HCT116 (cell line): ENCODE results near the gene FGD3. TPM values are rescaled to one million over a fixed set of nuclear protein-coding genes. Genes with fewer than 3 reads are reported as not detected.

Experiments
- ATAC-seq: fragments of 200-7000 bp; cut with Tn5 transposase; 2 replicates; pipeline ENCODE4 v1.9.1; 2020; ENCODE audit warnings: mild to moderate bottlenecking, moderate library complexity
- BruUV-seq: library from RNA; stranded (reverse); fragments of 400-500 nt; replicated peaks from 2 replicates; lab custom pipeline; 2021; lab: Mats Ljungman, UMichigan
- CTCF ChIA-PET: fragments of 300-600 bp; sonication (Branson Sonifier 250); formaldehyde crosslinking; loops from one replicate; lab custom pipeline; 2021; ENCODE audit warnings: antibody characterized with exemption; lab: Charles Lee
- POLR2A ChIA-PET: fragments of 300-600, 350-600 bp; sonication (Branson Sonifier 250); formaldehyde crosslinking; loops from one replicate; lab custom pipeline; 2021; ENCODE audit warnings: antibody characterized with exemption; lab: Charles Lee
- RAD21 ChIA-PET, 2 experiments: fragments of 300-600 bp; sonication (Branson Sonifier 250); formaldehyde crosslinking; loops; one replicate each; lab custom pipeline; 2023; ENCODE audit warnings: low total read pairs in 2 of 2; ENCODE audit not compliant: uncharacterized antibody in 2 of 2, unreplicated experiment in 2 of 2, low non-redundant PET in 1 of 2; lab: Charles Lee
- DNase-seq: peaks from one replicate; pipeline ENCODE4 v3.0.0-alpha.2; 2010; ENCODE audit warnings: low read depth, low spot score
- H2AFZ ChIP-seq: fragments of 200-600 bp; shearing (Covaris generic), sonication (generic); 2 replicates; pipeline ENCODE4 v1.6.1; 2017; ENCODE audit warnings: low read depth, mixed run types, mixed read lengths, antibody characterized with exemption, low read length; ENCODE audit not compliant: poor library complexity, severe bottlenecking
- H3K27ac ChIP-seq: 2 replicates; pipeline ENCODE4 v1.5.1; 2012; ENCODE audit warnings: low read depth, low read length
- H3K27me3 ChIP-seq: fragments of 200-600 bp; sonication (generic); 2 replicates; pipeline ENCODE4 v1.6.1; 2016; ENCODE audit warnings: mixed run types, low read length, mixed read lengths; ENCODE audit not compliant: insufficient read depth
- H3K36me3 ChIP-seq, 2 experiments: fragments of 200-500 bp in 1 of 2; fragments of 200-600 bp in 1 of 2; sonication (Bioruptor generic) in 1 of 2; sonication (generic) in 1 of 2; 2 replicates each; pipeline versions ENCODE4 v1.5.1 to v1.6.1; 2014 to 2016; ENCODE audit warnings: low read length in 2 of 2, inconsistent platforms in 1 of 2, mixed read lengths in 1 of 2, mixed run types in 1 of 2; ENCODE audit not compliant: insufficient read depth in 2 of 2, control insufficient read depth in 1 of 2
- H3K4me1 ChIP-seq, 2 experiments: fragments of 200-600 bp in 1 of 2; sonication (generic) in 1 of 2; 2 replicates each; pipeline versions ENCODE4 v1.5.1 to v1.6.1; 2012 to 2017; ENCODE audit warnings: low read length in 2 of 2, inconsistent platforms in 1 of 2, mild to moderate bottlenecking in 1 of 2, mixed read lengths in 1 of 2, mixed run types in 1 of 2, moderate library complexity in 1 of 2; ENCODE audit not compliant: insufficient read depth in 2 of 2, control insufficient read depth in 1 of 2
- H3K4me2 ChIP-seq: fragments of 200-600 bp; sonication (generic); 2 replicates; pipeline ENCODE4 v1.6.1; 2017; ENCODE audit warnings: mixed run types, low read length, mixed read lengths
- H3K4me3 ChIP-seq, 2 experiments: fragments of 200-600 bp in 1 of 2; sonication (generic) in 1 of 2; replicated peaks in 1 of 2; 2 replicates each; pipeline ENCODE4 v1.5.1; 2011 to 2016; ENCODE audit warnings: low read length in 2 of 2, control low read depth in 1 of 2, low read depth in 1 of 2, mild to moderate bottlenecking in 1 of 2, mixed read lengths in 1 of 2, mixed run types in 1 of 2
- H3K79me2 ChIP-seq: fragments of 200-600 bp; sonication (generic); 2 replicates; pipeline ENCODE4 v1.6.1; 2017; ENCODE audit warnings: mild to moderate bottlenecking, mixed run types, low read length, moderate library complexity, mixed read lengths; ENCODE audit not compliant: insufficient read depth
- H3K9ac ChIP-seq: fragments of 200-600 bp; sonication (generic); 2 replicates; pipeline ENCODE4 v1.6.1; 2016; ENCODE audit warnings: low read length, mixed read lengths
- H3K9me2 ChIP-seq: fragments of 200-600 bp; sonication (generic), shearing (Covaris generic); 2 replicates; pipeline ENCODE4 v1.6.1; 2017; ENCODE audit warnings: mixed run types, mild to moderate bottlenecking, moderate library complexity; ENCODE audit not compliant: insufficient read depth
- H3K9me3 ChIP-seq, 2 experiments: fragments of 200-500 bp in 1 of 2; fragments of 200-600 bp in 1 of 2; sonication (Bioruptor generic) in 1 of 2; sonication (generic) in 1 of 2; 2 replicates each; pipeline ENCODE4 v1.6.1; 2014 to 2017; ENCODE audit warnings: low read length in 2 of 2, mixed read lengths in 2 of 2, inconsistent platforms in 1 of 2, low read depth in 1 of 2, mild to moderate bottlenecking in 1 of 2, mixed run types in 1 of 2, moderate library complexity in 1 of 2; ENCODE audit not compliant: control insufficient read depth in 1 of 2, insufficient read depth in 1 of 2
- H4K20me1 ChIP-seq: fragments of 200-600 bp; sonication (generic), shearing (Covaris generic); 2 replicates; pipeline ENCODE4 v1.6.1; 2017; ENCODE audit warnings: mixed run types, mild to moderate bottlenecking, moderate library complexity; ENCODE audit not compliant: insufficient read depth
- CBX3 ChIP-seq: IDR thresholded peaks from 2 replicates; pipeline ENCODE4 v1.6.1; 2012; ENCODE audit warnings: low read depth
- CTCF ChIP-seq, 3 experiments: fragments of 200-600 bp in 1 of 3; sonication (generic) in 1 of 3; IDR thresholded peaks in 2 of 3; conservative IDR thresholded peaks in 1 of 3; 2 replicates each; pipeline ENCODE4 v1.5.1; 2012 to 2017; ENCODE audit warnings: low read depth in 2 of 3, low read length in 2 of 3, antibody characterized with exemption in 1 of 3, borderline replicate concordance in 1 of 3, control low read depth in 1 of 3, mild to moderate bottlenecking in 1 of 3, mixed read lengths in 1 of 3, mixed run types in 1 of 3, moderate library complexity in 1 of 3; ENCODE audit not compliant: insufficient read depth in 1 of 3
- EGR1 ChIP-seq: IDR thresholded peaks from 2 replicates; pipeline ENCODE4 v1.6.1; 2012; ENCODE audit warnings: low read depth
- ELF1 ChIP-seq: IDR thresholded peaks from 2 replicates; pipeline ENCODE4 v1.6.1; 2012; ENCODE audit warnings: low read depth, borderline replicate concordance
- EZH2 ChIP-seq: fragments of 200-600 bp; sonication (generic); IDR thresholded peaks from 2 replicates; pipeline ENCODE4 v1.6.1; 2017; ENCODE audit warnings: antibody characterized with exemption, mixed run types
- FOSL1 ChIP-seq: IDR thresholded peaks from 2 replicates; pipeline ENCODE4 v1.6.1; 2012; ENCODE audit warnings: low read depth
- JUND ChIP-seq: IDR thresholded peaks from 2 replicates; pipeline ENCODE4 v1.6.1; 2012
- POLR2A ChIP-seq: IDR thresholded peaks from 2 replicates; pipeline ENCODE4 v1.7.0; 2011; ENCODE audit warnings: borderline replicate concordance; ENCODE audit not compliant: insufficient read depth, insufficient read length; ENCODE audit errors: extremely low read depth
- POLR2AphosphoS5 ChIP-seq: IDR thresholded peaks from 2 replicates; pipeline ENCODE4 v1.6.1; 2011; ENCODE audit warnings: mild to moderate bottlenecking, low read depth, low read length, moderate library complexity
- RAD21 ChIP-seq: IDR thresholded peaks from 2 replicates; pipeline ENCODE4 v1.6.1; 2012; ENCODE audit warnings: low read depth, mild to moderate bottlenecking
- SIN3A ChIP-seq: IDR thresholded peaks from 2 replicates; pipeline ENCODE4 v1.6.1; 2012; ENCODE audit warnings: low read depth
- SP1 ChIP-seq: IDR thresholded peaks from 2 replicates; pipeline ENCODE4 v1.6.1; 2012; ENCODE audit warnings: low read depth
- ZNF274 ChIP-seq: fragments of 200-500 bp; sonication (Bioruptor generic); IDR thresholded peaks from 2 replicates; pipeline ENCODE4 v1.6.1; 2014; ENCODE audit warnings: mild to moderate bottlenecking, low read depth, low read length, inconsistent platforms
- intact Hi-C: fragments of 100-400 bp; cut with micrococcal nuclease; formaldehyde crosslinking; loops from 2 replicates; pipeline ENCODE4 v1.10.0; 2022
- total RNA-seq: library from RNA; stranded (reverse); gene quantifications from one replicate; pipeline ENCODE4 v1.2.1, GENCODE V29; 2021; ENCODE audit not compliant: unreplicated experiment
- TF ChIP-seq, protein P1 (sequence below): IDR thresholded peaks from 2 replicates; pipeline ENCODE4 v1.6.1; 2012; ENCODE audit warnings: low read depth

FGD3 gene
- total RNA-seq, 1 experiment from 2014 or later = 3.3 TPM

DNA sequence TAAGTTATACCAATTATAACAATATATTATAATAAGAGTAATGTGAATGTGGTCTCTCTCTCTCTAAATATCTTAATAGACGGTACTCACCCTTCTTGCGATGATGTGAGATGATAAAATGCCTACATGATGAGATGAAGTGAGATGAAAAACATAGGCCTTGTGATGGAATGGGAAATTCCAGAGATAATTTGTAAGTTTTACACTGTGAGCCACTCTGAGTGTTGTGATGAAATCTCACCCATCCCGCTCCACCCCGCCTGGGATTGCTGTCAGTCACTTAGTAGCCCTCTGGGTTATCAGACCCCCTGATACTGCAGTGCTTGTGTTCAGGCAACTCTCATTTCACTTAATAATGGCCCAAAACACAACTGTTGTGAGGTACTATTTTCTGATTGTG lies 121.6 kb downstream of the FGD3 start:
- H3K36me3 ChIP-seq = no peaks in the 10 kb centered on the region
- POLR2A ChIA-PET = no interaction called here
- BruUV-seq = no TSS peak
- no peaks in the 10 kb centered on the region for H3K9me2 ChIP-seq
- CTCF ChIA-PET = no interaction called here
- no peak overlapping the region for H3K4me3 ChIP-seq
- ATAC-seq (no peak), DNase-seq (no peak)
- peaks cover 0 to 8% of the 10 kb centered on the region in 2 experiments; a peak in 1 of 4 replicates for H3K4me1 ChIP-seq
- H3K79me2 ChIP-seq = no peaks in the 10 kb centered on the region
- no peak overlapping the region for H3K27ac ChIP-seq
- no peak overlapping the region for H2AFZ ChIP-seq
- H3K4me2 ChIP-seq = no peak overlapping the region
- TF ChIP-seq EGR1 (no peak), SIN3A (no peak), RAD21 (no peak), POLR2A (no peak), FOSL1 (no peak)
- RAD21 ChIA-PET = no interaction called here
- no peaks in the 10 kb centered on the region for H3K27me3 ChIP-seq
- H4K20me1 ChIP-seq = no peaks in the 10 kb centered on the region
- no peak overlapping the region for H3K9ac ChIP-seq
- intact Hi-C loops = no loop called here
- H3K9me3 ChIP-seq = no peaks in the 10 kb centered on the region

DNA sequence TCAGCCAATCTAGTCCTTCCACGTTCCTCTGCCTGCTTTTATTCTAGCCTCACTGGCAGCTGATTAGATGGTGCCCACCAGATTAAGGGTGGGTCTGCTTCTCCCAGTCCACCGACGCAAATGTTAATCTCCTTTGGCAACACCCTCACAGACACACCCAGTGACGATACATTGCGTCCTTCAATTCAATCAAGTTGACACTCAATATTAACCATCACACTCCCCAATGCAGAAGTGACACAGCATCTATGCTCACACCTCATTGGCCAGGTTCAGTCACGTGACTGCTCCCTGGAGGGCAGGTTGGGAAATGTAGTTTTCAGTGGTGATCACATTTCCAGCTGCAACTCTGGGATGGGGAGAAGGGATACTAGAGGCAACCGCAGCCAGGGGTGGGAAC lies 124.1 kb downstream of the FGD3 start:
- ChIA-PET POLR2A (no interaction called here), RAD21 (no interaction called here), CTCF (no interaction called here)
- H4K20me1 ChIP-seq = no peaks in the 10 kb centered on the region
- BruUV-seq = no TSS peak
- H3K27me3 ChIP-seq = no peaks in the 10 kb centered on the region
- H3K9me2 ChIP-seq = no peaks in the 10 kb centered on the region
- no peaks in the 10 kb centered on the region for H3K79me2 ChIP-seq
- DNase-seq = peak; percentile 48
- H2AFZ ChIP-seq = no peak overlapping the region
- no peak overlapping the region for H3K4me2 ChIP-seq
- peaks cover 0 to 8% of the 10 kb centered on the region in 2 experiments; a peak in 1 of 4 replicates for H3K4me1 ChIP-seq
- H3K9ac ChIP-seq = no peak overlapping the region
- H3K9me3 ChIP-seq = no peaks in the 10 kb centered on the region
- intact Hi-C loops = no loop called here
- H3K27ac ChIP-seq = no peak overlapping the region
- peak; percentile 92 for ATAC-seq
- no peak overlapping the region for H3K4me3 ChIP-seq
- no peaks in the 10 kb centered on the region for H3K36me3 ChIP-seq
- TF ChIP-seq ELF1 (no peak), EZH2 (no peak), POLR2A (no peak), JUND (no peak), POLR2AphosphoS5 (no peak), CTCF (IDR thresholded peaks at IDR 0.05 in 2 of 3, conservative IDR thresholded peaks at IDR 0.05 in 1 of 3; ENCODE audit: borderline replicate concordance in 1 of 3, insufficient read depth in 1 of 3, low read depth in 2 of 3, low read length in 2 of 3) (no peak), ZNF274 (no peak), SP1 (no peak; the same call in none of the 2 replicates), SIN3A (no peak), FOSL1 (no peak), CBX3 (no peak)
- TF ChIP-seq, protein P1, sequence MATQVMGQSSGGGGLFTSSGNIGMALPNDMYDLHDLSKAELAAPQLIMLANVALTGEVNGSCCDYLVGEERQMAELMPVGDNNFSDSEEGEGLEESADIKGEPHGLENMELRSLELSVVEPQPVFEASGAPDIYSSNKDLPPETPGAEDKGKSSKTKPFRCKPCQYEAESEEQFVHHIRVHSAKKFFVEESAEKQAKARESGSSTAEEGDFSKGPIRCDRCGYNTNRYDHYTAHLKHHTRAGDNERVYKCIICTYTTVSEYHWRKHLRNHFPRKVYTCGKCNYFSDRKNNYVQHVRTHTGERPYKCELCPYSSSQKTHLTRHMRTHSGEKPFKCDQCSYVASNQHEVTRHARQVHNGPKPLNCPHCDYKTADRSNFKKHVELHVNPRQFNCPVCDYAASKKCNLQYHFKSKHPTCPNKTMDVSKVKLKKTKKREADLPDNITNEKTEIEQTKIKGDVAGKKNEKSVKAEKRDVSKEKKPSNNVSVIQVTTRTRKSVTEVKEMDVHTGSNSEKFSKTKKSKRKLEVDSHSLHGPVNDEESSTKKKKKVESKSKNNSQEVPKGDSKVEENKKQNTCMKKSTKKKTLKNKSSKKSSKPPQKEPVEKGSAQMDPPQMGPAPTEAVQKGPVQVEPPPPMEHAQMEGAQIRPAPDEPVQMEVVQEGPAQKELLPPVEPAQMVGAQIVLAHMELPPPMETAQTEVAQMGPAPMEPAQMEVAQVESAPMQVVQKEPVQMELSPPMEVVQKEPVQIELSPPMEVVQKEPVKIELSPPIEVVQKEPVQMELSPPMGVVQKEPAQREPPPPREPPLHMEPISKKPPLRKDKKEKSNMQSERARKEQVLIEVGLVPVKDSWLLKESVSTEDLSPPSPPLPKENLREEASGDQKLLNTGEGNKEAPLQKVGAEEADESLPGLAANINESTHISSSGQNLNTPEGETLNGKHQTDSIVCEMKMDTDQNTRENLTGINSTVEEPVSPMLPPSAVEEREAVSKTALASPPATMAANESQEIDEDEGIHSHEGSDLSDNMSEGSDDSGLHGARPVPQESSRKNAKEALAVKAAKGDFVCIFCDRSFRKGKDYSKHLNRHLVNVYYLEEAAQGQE = no peak
